ENCODE data around the gene KRT79.

Gene KRT79

GRCh38 chr12:52846356-52846970 lies 12.4 kb upstream of the KRT79 start:
- TF ChIP-seq CTCF (IDR thresholded peaks at IDR 0.05; ENCODE audit: unreplicated experiment in 3 of 3) = no peak
- H3K27ac Mint-ChIP-seq = no peak overlapping the region
- H3K4me1 Mint-ChIP-seq = no peaks in the 10 kb centered on the region
- no peak overlapping the region for H3K4me3 Mint-ChIP-seq
- H3K27me3 Mint-ChIP-seq (ENCODE audit: low read depth) = peaks cover 33% of the 10 kb centered on the region
- H3K9me3 Mint-ChIP-seq = no peaks in the 10 kb centered on the region
- H3K36me3 Mint-ChIP-seq (ENCODE audit: low read depth) = no peaks in the 10 kb centered on the region

GRCh38 chr12:52845946-52846345 lies 11.8 kb upstream of the KRT79 start:
- Mint-ChIP-seq H3K9me3 (no peaks in the 10 kb centered on the region), H3K4me3 (no peak overlapping the region), H3K27ac (no peak overlapping the region), H3K4me1 (no peaks in the 10 kb centered on the region), H3K36me3 (ENCODE audit: low read depth) (no peaks in the 10 kb centered on the region), H3K27me3 (ENCODE audit: low read depth) (peaks cover 31% of the 10 kb centered on the region)
- TF ChIP-seq CTCF (IDR thresholded peaks at IDR 0.05; ENCODE audit: unreplicated experiment in 3 of 3) = no peak

- Mint-ChIP-seq H3K4me1 (no peaks in the 10 kb centered on the region), H3K9me3 (no peaks in the 10 kb centered on the region), H3K4me3 (no peak overlapping the region), H3K36me3 (ENCODE audit: low read depth) (no peaks in the 10 kb centered on the region), H3K27ac (no peak overlapping the region), H3K27me3 (ENCODE audit: low read depth) (peaks cover 27% of the 10 kb centered on the region)
- TF ChIP-seq CTCF (IDR thresholded peaks at IDR 0.05; ENCODE audit: unreplicated experiment in 3 of 3) = no peak
These were observed 10.3 kb upstream of the KRT79 start for GRCh38 chr12:52844386-52844785.

- H3K27me3 Mint-ChIP-seq (ENCODE audit: low read depth) = peaks cover 33% of the 10 kb centered on the region
These were observed 5.5 kb upstream of the KRT79 start for GRCh38 chr12:52839436-52840105.

GRCh38 chr12:52838609-52839435 lies 4.7 kb upstream of the KRT79 start:
- H3K36me3 Mint-ChIP-seq (ENCODE audit: low read depth) = no peaks in the 10 kb centered on the region
- no peak overlapping the region for H3K4me3 Mint-ChIP-seq
- peaks cover 33% of the 10 kb centered on the region for H3K27me3 Mint-ChIP-seq (ENCODE audit: low read depth)
- no peak overlapping the region for H3K27ac Mint-ChIP-seq
- no peaks in the 10 kb centered on the region for H3K9me3 Mint-ChIP-seq
- H3K4me1 Mint-ChIP-seq = no peaks in the 10 kb centered on the region
- no peak for TF ChIP-seq CTCF (IDR thresholded peaks at IDR 0.05; ENCODE audit: unreplicated experiment in 3 of 3)

More at GRCh38 chr12:52839436-52840105, 5.5 kb upstream of the KRT79 start:
- Mint-ChIP-seq H3K27ac (no peak overlapping the region), H3K9me3 (no peaks in the 10 kb centered on the region), H3K4me1 (no peaks in the 10 kb centered on the region), H3K36me3 (ENCODE audit: low read depth) (no peaks in the 10 kb centered on the region), H3K4me3 (no peak overlapping the region)
- TF ChIP-seq CTCF (IDR thresholded peaks at IDR 0.05; ENCODE audit: unreplicated experiment in 3 of 3) = no peak

Measured in nephron (organoid).